ENCODE measurements around the gene SLC44A5. TPM values are rescaled to one million over a fixed set of nuclear protein-coding genes. Genes with fewer than 3 reads are reported as not detected.

Gene SLC44A5
- total and polyA plus RNA-seq, 10 donors: 0.28 to 4.0 (median 0.87) TPM

DNA sequence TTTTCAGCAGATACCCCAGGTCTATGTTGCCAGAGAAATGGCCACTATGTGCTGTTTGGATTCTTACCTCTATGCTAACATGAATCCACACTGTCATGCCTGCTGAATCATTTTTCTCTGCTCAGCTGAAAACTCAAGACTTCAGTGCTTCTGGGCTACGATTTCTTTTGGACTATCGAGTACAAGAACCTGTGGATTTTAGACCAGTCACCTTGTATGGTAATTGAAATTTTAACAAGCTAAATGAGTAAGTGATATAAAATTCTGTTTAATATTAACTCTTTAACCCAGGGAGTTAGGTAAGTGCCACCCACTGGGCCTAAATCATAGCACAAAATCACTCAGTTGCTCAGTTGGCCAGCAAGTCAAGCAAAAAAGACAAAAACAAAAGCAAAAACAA, 440.9 kb downstream of the SLC44A5 start:
- TF ChIP-seq POLR2A (IDR thresholded peaks at IDR 0.05) (no peak), POLR2AphosphoS5 (IDR thresholded peaks at IDR 0.05) (no peak)
- TF ChIP-seq, protein P1, sequence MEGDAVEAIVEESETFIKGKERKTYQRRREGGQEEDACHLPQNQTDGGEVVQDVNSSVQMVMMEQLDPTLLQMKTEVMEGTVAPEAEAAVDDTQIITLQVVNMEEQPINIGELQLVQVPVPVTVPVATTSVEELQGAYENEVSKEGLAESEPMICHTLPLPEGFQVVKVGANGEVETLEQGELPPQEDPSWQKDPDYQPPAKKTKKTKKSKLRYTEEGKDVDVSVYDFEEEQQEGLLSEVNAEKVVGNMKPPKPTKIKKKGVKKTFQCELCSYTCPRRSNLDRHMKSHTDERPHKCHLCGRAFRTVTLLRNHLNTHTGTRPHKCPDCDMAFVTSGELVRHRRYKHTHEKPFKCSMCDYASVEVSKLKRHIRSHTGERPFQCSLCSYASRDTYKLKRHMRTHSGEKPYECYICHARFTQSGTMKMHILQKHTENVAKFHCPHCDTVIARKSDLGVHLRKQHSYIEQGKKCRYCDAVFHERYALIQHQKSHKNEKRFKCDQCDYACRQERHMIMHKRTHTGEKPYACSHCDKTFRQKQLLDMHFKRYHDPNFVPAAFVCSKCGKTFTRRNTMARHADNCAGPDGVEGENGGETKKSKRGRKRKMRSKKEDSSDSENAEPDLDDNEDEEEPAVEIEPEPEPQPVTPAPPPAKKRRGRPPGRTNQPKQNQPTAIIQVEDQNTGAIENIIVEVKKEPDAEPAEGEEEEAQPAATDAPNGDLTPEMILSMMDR (IDR thresholded peaks at IDR 0.05 in 8 of 11, conservative IDR thresholded peaks at IDR 0.05 in 3 of 11): no peak
- H3K36me3 ChIP-seq: no peaks in the 10 kb centered on the region
- intact Hi-C loops (cut with DNase I; ENCODE audit: low total_unique reads): no loop called here
- 85 to 99% (median 92%) methylated on average over 2 of the region's 2 CpGs for WGBS, 5 donors
- no peak overlapping the region for H3K27ac ChIP-seq
- H3K27me3 ChIP-seq (replicated peaks in 1 of 7): no peaks in the 10 kb centered on the region
- no peaks in the 10 kb centered on the region for H3K4me1 ChIP-seq
- no peak for DNase-seq
- H3K4me3 ChIP-seq: no peak overlapping the region
- H3K9me3 ChIP-seq: no peaks in the 10 kb centered on the region

DNA sequence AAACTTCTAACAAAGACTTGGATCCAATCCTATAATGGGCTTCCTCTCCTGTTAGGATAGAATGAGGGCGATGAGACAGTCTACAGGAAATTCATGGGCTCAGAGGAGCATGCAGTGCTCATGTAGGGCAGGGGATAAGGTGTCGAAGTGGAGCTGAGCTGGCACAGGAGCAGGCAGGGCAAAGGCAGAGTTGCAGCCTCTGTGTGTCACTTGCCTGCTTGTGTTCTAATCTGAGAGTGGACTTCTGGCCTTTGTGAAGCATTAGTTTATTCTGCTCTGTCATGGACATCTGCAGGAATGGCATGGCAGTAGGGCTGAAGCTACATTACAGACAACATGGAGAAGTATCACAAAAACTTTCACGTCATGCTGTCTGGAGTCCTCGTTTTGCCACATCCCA, 444.1 kb downstream of the SLC44A5 start:
- WGBS, 5 donors: 81 to 88% (median 81%) methylated on average over 4 of the region's 4 CpGs
- intact Hi-C loops (cut with DNase I; ENCODE audit: low total_unique reads): no loop called here

DNA sequence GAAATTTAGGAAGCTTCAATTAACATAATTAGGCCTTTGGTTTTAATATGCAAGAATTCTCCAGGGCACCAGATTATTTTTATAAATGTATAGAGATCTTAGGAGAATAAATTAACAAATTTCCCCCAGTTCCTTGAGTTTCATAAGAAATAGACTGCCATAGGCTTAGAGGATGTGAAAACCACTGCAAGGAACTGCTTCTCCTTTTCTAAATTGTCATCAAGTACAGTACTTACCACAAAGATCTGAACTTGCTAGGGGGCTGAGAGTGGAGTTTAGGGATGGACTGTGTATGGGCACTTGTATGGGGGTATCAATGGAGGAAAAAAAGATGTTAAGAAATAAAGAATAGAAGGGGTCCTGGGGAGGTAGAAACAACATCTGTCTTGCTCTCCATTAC, 445.6 kb downstream of the SLC44A5 start:
- Histone ChIP-seq H3K27me3 (replicated peaks in 1 of 7) (no peaks in the 10 kb centered on the region), H3K4me1 (no peaks in the 10 kb centered on the region), H3K36me3 (no peaks in the 10 kb centered on the region), H3K9me3 (no peaks in the 10 kb centered on the region), H3K4me3 (no peak overlapping the region), H3K27ac (no peak overlapping the region)
- intact Hi-C loops (cut with DNase I; ENCODE audit: low total_unique reads): no loop called here
- DNase-seq: no peak
- no peak for TF ChIP-seq POLR2A (IDR thresholded peaks at IDR 0.05)
- TF ChIP-seq, protein P1 (IDR thresholded peaks at IDR 0.05 in 8 of 11, conservative IDR thresholded peaks at IDR 0.05 in 3 of 11): no peak
- no peak for TF ChIP-seq POLR2AphosphoS5 (IDR thresholded peaks at IDR 0.05)

More for the DNA sequence above, 444.1 kb downstream of the SLC44A5 start:
- TF ChIP-seq, protein P1 (IDR thresholded peaks at IDR 0.05 in 8 of 11, conservative IDR thresholded peaks at IDR 0.05 in 3 of 11): no peak
- no peak for TF ChIP-seq POLR2AphosphoS5 (IDR thresholded peaks at IDR 0.05)
- H3K9me3 ChIP-seq: no peaks in the 10 kb centered on the region
- no peak overlapping the region for H3K4me3 ChIP-seq
- no peaks in the 10 kb centered on the region for H3K27me3 ChIP-seq (replicated peaks in 1 of 7)
- DNase-seq: no peak
- no peaks in the 10 kb centered on the region for H3K4me1 ChIP-seq
- H3K27ac ChIP-seq: no peak overlapping the region
- H3K36me3 ChIP-seq: no peaks in the 10 kb centered on the region

DNA sequence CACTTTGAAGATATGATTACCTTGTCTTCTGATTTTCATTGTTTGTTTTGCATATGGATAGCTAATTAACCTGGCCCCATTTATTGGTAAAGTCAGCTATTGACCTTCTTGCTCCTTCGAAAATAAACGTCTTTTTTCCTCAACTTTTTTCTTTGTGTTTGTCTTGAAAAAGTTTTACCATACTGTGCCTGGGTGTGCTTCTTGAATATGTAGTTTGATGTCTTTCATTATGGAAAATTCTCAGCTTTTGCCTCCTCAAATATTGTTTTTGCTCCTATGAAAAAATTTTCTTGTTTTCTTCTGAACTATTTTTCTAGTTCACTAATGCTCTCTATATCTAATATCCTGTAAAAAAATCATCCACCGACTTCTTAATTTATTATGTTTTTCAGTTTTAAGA, 451.8 kb downstream of the SLC44A5 start:
- Histone ChIP-seq H3K27me3 (replicated peaks in 1 of 7) (no peaks in the 10 kb centered on the region), H3K36me3 (no peaks in the 10 kb centered on the region), H3K4me1 (no peaks in the 10 kb centered on the region), H3K4me3 (no peak overlapping the region), H3K27ac (no peak overlapping the region), H3K9me3 (no peaks in the 10 kb centered on the region)
- DNase-seq: no peak
- intact Hi-C loops (cut with DNase I; ENCODE audit: low total_unique reads): no loop called here
- TF ChIP-seq, protein P1 (IDR thresholded peaks at IDR 0.05 in 8 of 11, conservative IDR thresholded peaks at IDR 0.05 in 3 of 11): no peak
- no peak for TF ChIP-seq POLR2A (IDR thresholded peaks at IDR 0.05)
- TF ChIP-seq POLR2AphosphoS5 (IDR thresholded peaks at IDR 0.05): no peak
- 85 to 90% (median 89%) methylated on average over 3 of the region's 3 CpGs for WGBS, 5 donors

Small RNAs within 50 kb of the gene (small RNA-seq; reads per million reads assigned to genes)
- gene RNU6-503P (0 reads per million in 4 donors), gene RNU6-622P (0 reads per million in 4 donors)

Other genes starting within 250 kb of the SLC44A5 start
- 10 to 100 TPM; 50.2 to 74.4 (median 55.0) TPM for gene ACADM, start 113.6 kb upstream of the SLC44A5 start, total RNA-seq
- 10 to 100 TPM; 25.8 to 46.6 (median 28.9) TPM for gene ACADM, start 113.6 kb upstream of the SLC44A5 start, polyA plus RNA-seq
- 10 to 100 TPM; 55.2 to 94.8 (median 78.2) TPM for gene RABGGTB, start 175.1 kb upstream of the SLC44A5 start, total RNA-seq
- gene RABGGTB, start 175.1 kb upstream of the SLC44A5 start, polyA plus RNA-seq: 10 to 100 TPM; 59.9 to 85.0 (median 69.8) TPM
- under 1 TPM; 0.17 to 0.85 (median 0.40) TPM for gene MSH4, start 185.8 kb upstream of the SLC44A5 start, total RNA-seq
- under 1 TPM; 0.19 to 0.29 (median 0.22) TPM for gene MSH4, start 185.8 kb upstream of the SLC44A5 start, polyA plus RNA-seq

All from spleen (tissue), 11 donors.